ENCODE data around the gene POGLUT2.

The POGLUT2 gene

DNA sequence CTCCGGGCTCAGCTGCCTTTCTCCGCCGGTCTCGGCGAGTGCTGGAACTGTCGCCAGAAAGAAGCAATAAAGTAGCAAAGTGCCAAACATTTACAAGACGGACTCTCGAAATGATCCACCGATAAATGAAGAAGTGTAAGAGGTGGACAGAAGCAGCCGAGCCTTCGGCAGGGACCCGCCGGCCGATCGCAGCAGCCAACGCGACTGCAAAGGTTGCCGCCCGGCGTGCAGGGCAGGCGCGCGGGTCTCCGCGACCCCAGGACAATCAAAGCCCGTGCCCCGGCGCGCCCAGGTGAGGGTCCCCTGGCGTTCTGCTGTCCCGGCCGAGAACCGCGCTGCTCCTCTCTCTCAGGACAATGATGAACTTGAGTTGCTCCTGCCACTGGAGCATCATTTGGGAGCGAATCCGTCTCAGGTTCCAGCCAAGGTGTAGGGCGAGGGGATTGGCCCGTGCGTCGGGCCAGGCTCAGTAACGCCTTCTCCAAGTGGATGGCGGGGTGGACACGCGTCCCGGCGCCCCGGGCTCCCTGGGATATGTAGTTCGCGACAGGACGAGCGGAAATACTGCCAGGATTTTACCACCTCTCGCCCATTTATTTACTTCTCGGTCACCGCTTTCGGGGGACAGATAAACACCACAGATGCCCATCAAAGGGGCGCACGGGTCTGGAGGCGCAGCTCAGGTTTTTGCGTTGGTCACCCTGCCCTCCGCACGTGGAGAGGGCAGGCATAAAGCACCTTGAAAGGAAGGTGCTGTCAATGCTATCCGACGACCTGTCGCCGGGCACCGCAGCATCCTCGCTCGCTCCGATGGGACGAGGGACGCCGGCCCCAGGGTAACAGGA is at the start of gene POGLUT2, which contains the start of gene BIVM:
TSS of gene POGLUT2 (minus strand) at position 396 of the 845 bp plus-strand sequence. CDS start at position 90, 306 bp downstream.
TSS of gene BIVM (plus strand) at position 539 of the 845 bp plus-strand sequence. CDS start 8,149 bp downstream, outside the sequence.
- Mint-ChIP-seq H3K36me3 (ENCODE audit: low read depth) (peaks cover 6% of the 10 kb centered on the region), H3K4me1 (ENCODE audit: low read depth) (peaks cover 26% of the 10 kb centered on the region), H3K9me3 (no peaks in the 10 kb centered on the region), H3K27ac (peak within 1 kb of the TSS; percentile 87), H3K27me3 (ENCODE audit: low read depth) (no peaks in the 10 kb centered on the region), H3K4me3 (peak within 1 kb of the TSS; percentile 90)

- H3K27ac Mint-ChIP-seq: peak overlapping the region; percentile 98
Observed at GRCh38 chr13:102847272-102848234, 48.8 kb upstream of the POGLUT2 start.

GRCh38 chr13:102846261-102847015 is 47.7 kb upstream of the POGLUT2 start:
- H3K4me3 Mint-ChIP-seq: peak overlapping the region; percentile 96
- H3K9me3 Mint-ChIP-seq: no peaks in the 10 kb centered on the region
- H3K36me3 Mint-ChIP-seq (ENCODE audit: low read depth): peaks cover 10% of the 10 kb centered on the region
- H3K27ac Mint-ChIP-seq: peak overlapping the region; percentile 98
- peaks cover 43% of the 10 kb centered on the region for H3K4me1 Mint-ChIP-seq (ENCODE audit: low read depth)
- peaks cover 3% of the 10 kb centered on the region for H3K27me3 Mint-ChIP-seq (ENCODE audit: low read depth)

More at GRCh38 chr13:102847272-102848234, 48.8 kb upstream of the POGLUT2 start:
- H3K27me3 Mint-ChIP-seq (ENCODE audit: low read depth): peaks cover 3% of the 10 kb centered on the region
- H3K4me3 Mint-ChIP-seq: peak overlapping the region; percentile 96
- H3K36me3 Mint-ChIP-seq (ENCODE audit: low read depth): peaks cover 12% of the 10 kb centered on the region
- H3K4me1 Mint-ChIP-seq (ENCODE audit: low read depth): peaks cover 44% of the 10 kb centered on the region
- H3K9me3 Mint-ChIP-seq: no peaks in the 10 kb centered on the region

DNA sequence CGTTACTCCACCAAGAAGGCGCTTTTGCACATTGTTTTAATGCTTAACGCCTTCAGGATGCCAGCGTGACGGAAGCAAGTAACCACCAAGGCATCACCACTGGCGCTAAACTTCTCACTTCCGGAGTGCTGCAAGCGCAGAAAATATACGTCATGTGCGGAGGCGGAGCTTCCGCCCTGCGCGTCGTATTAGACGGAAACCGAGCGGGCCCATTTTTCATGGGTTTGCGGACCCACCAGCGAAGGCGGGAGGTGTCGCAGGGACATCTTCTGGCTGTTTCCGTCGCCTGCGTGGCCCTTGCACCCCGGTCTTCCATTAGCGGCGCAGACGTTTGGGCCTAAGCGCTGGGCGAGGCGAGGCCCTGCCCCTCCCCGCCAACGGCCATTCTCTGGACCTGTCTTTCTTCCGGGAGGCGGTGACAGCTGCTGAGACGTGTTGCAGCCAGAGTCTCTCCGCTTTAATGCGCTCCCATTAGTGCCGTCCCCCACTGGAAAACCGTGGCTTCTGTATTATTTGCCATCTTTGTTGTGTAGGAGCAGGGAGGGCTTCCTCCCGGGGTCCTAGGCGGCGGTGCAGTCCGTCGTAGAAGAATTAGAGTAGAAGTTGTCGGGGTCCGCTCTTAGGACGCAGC is 47.0 kb upstream of the POGLUT2 start, which contains the start of gene ERCC5:
TSS of gene ERCC5 (plus strand) at position 403 of the 631 bp plus-strand sequence. CDS start 235 bp downstream, outside the sequence.
- Mint-ChIP-seq H3K4me1 (ENCODE audit: low read depth) (peaks cover 43% of the 10 kb centered on the region), H3K27me3 (ENCODE audit: low read depth) (peaks cover 3% of the 10 kb centered on the region), H3K36me3 (ENCODE audit: low read depth) (peaks cover 10% of the 10 kb centered on the region), H3K4me3 (peak within 1 kb of the TSS; percentile 96), H3K9me3 (no peaks in the 10 kb centered on the region), H3K27ac (peak within 1 kb of the TSS; percentile 98)

GRCh38 chr13:102845289-102845629 is 46.5 kb upstream of the POGLUT2 start:
- Mint-ChIP-seq H3K4me3 (peak overlapping the region; percentile 96), H3K27me3 (ENCODE audit: low read depth) (peaks cover 3% of the 10 kb centered on the region), H3K4me1 (ENCODE audit: low read depth) (peaks cover 38% of the 10 kb centered on the region), H3K27ac (peak overlapping the region; percentile 98), H3K36me3 (ENCODE audit: low read depth) (peaks cover 6% of the 10 kb centered on the region), H3K9me3 (no peaks in the 10 kb centered on the region)

DNA sequence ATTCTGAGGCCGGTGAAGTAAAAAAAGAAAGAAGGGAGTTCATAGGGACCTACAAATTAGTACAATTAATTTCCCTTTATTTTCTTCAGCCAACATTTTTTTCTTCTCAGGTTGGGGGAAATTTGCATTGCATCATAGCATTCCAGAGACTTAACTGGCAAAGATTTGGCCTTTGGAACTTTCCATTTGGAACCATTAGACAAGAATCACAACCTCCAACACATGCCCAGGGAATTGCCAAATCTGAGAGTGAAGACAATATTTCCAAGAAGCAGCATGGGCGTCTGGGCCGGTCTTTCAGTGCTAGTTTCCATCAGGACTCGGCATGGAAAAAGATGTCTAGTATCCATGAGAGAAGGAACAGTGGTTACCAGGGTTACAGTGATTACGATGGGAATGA is 40.7 kb upstream of the POGLUT2 start:
- H3K4me3 Mint-ChIP-seq: no peak overlapping the region
- H3K9me3 Mint-ChIP-seq: no peaks in the 10 kb centered on the region
- no peak overlapping the region for H3K27ac Mint-ChIP-seq
- no peaks in the 10 kb centered on the region for H3K27me3 Mint-ChIP-seq (ENCODE audit: low read depth)
- H3K36me3 Mint-ChIP-seq (ENCODE audit: low read depth): peaks cover 26% of the 10 kb centered on the region
- H3K4me1 Mint-ChIP-seq (ENCODE audit: low read depth): peaks cover 4% of the 10 kb centered on the region

- no peak overlapping the region for H3K4me3 Mint-ChIP-seq
- H3K27ac Mint-ChIP-seq: no peak overlapping the region
- peaks cover 2% of the 10 kb centered on the region for H3K4me1 Mint-ChIP-seq (ENCODE audit: low read depth)
- H3K9me3 Mint-ChIP-seq: no peaks in the 10 kb centered on the region
- H3K27me3 Mint-ChIP-seq (ENCODE audit: low read depth): no peaks in the 10 kb centered on the region
- H3K36me3 Mint-ChIP-seq (ENCODE audit: low read depth): peaks cover 26% of the 10 kb centered on the region
Observed at GRCh38 chr13:102838982-102839381, 40.2 kb upstream of the POGLUT2 start.

DNA sequence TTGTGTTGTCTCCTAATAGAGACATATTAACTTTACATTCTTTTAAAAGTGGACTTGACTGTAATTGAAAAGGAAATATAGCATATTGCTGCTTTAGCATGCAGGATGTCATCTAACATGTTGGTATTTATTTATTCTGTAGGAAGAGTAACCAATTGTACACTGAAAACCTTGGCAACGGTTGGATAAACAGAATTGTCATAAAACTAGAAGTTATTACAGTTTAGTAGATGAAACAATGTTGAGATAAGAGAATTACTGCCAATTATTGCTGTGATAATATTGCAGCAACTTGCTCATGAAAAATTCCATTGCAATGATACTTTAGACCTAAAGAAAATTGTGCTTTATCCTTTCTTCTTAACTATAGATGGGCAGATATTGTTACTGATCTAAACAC is 39.5 kb upstream of the POGLUT2 start:
- Mint-ChIP-seq H3K27ac (no peak overlapping the region), H3K4me1 (ENCODE audit: low read depth) (no peaks in the 10 kb centered on the region), H3K9me3 (no peaks in the 10 kb centered on the region), H3K4me3 (no peak overlapping the region), H3K27me3 (ENCODE audit: low read depth) (no peaks in the 10 kb centered on the region), H3K36me3 (ENCODE audit: low read depth) (peaks cover 28% of the 10 kb centered on the region)

GRCh38 chr13:102836471-102836870 is 37.7 kb upstream of the POGLUT2 start:
- Mint-ChIP-seq H3K4me3 (no peak overlapping the region), H3K27ac (no peak overlapping the region), H3K4me1 (ENCODE audit: low read depth) (no peaks in the 10 kb centered on the region), H3K36me3 (ENCODE audit: low read depth) (peaks cover 32% of the 10 kb centered on the region), H3K9me3 (no peaks in the 10 kb centered on the region), H3K27me3 (ENCODE audit: low read depth) (no peaks in the 10 kb centered on the region)

GRCh38 chr13:102830646-102831045 is 31.9 kb upstream of the POGLUT2 start:
- Mint-ChIP-seq H3K4me1 (ENCODE audit: low read depth) (no peaks in the 10 kb centered on the region), H3K27me3 (ENCODE audit: low read depth) (no peaks in the 10 kb centered on the region), H3K36me3 (ENCODE audit: low read depth) (peaks cover 23% of the 10 kb centered on the region), H3K4me3 (no peak overlapping the region), H3K27ac (no peak overlapping the region), H3K9me3 (no peaks in the 10 kb centered on the region)

GRCh38 chr13:102825921-102826706 is 27.3 kb upstream of the POGLUT2 start:
- no peaks in the 10 kb centered on the region for H3K27me3 Mint-ChIP-seq (ENCODE audit: low read depth)
- H3K4me1 Mint-ChIP-seq (ENCODE audit: low read depth): no peaks in the 10 kb centered on the region
- peaks cover 29% of the 10 kb centered on the region for H3K36me3 Mint-ChIP-seq (ENCODE audit: low read depth)
- H3K9me3 Mint-ChIP-seq: no peaks in the 10 kb centered on the region
- H3K4me3 Mint-ChIP-seq: no peak overlapping the region
- no peak overlapping the region for H3K27ac Mint-ChIP-seq

GRCh38 chr13:102825400-102825799 is 26.6 kb upstream of the POGLUT2 start:
- Mint-ChIP-seq H3K27ac (no peak overlapping the region), H3K4me1 (ENCODE audit: low read depth) (no peaks in the 10 kb centered on the region), H3K36me3 (ENCODE audit: low read depth) (peaks cover 30% of the 10 kb centered on the region), H3K4me3 (no peak overlapping the region), H3K9me3 (no peaks in the 10 kb centered on the region), H3K27me3 (ENCODE audit: low read depth) (no peaks in the 10 kb centered on the region)

DNA sequence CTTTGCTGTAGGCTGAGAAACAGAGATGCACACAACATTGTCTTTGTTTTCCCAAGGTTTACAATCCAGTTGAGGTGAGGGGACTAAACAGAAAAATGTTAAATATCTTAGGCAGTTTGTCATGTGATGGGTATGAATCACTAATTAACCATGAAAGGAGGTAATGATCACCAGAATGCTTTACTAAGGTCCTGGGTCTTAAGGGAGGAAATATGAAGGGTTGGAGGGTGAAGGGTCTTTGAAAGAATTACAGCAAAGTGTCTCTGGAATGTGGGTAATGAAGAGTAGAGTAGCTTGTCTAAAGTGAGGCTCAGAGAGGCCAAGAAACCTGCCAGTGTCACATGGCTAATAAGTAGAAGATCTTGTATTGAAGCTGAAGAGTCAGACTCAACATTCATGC is 19.1 kb upstream of the POGLUT2 start:
- Mint-ChIP-seq H3K36me3 (ENCODE audit: low read depth) (peaks cover 42% of the 10 kb centered on the region), H3K27me3 (ENCODE audit: low read depth) (no peaks in the 10 kb centered on the region), H3K27ac (no peak overlapping the region), H3K9me3 (no peaks in the 10 kb centered on the region), H3K4me3 (no peak overlapping the region), H3K4me1 (ENCODE audit: low read depth) (peaks cover 9% of the 10 kb centered on the region)

Data from T-helper 1 cell treated with Interleukin-12 subunit alpha and Interleukin-12 subunit beta and Interleukin-4 antibody, amounts not matched to agents 30 μg/mL and 1 μg/mL, for 36 hours (primary cell).